ENCODE results near the gene TMEM231. TPM values are rescaled to one million over a fixed set of nuclear protein-coding genes. Genes with fewer than 3 reads are reported as not detected.
A peak's percentile ranks its signal among the peaks of the same experiment; 100 is the strongest.

The TMEM231 gene
- total RNA-seq, 2 experiments from 2014 or later: 1.9 to 2.2 TPM

- DNase-seq: no peak
- H3K27ac Mint-ChIP-seq: no peak overlapping the region
- H3K27me3 Mint-ChIP-seq: no peaks in the 10 kb centered on the region
- H3K9me3 Mint-ChIP-seq: no peaks in the 10 kb centered on the region
- no peak overlapping the region for H3K4me3 Mint-ChIP-seq
- POLR2A ChIA-PET: no interaction called here
- H3K4me1 Mint-ChIP-seq: peaks cover 14% of the 10 kb centered on the region
- peaks cover 30% of the 10 kb centered on the region for H3K36me3 Mint-ChIP-seq (ENCODE audit: low read depth)
- CTCF ChIA-PET: no interaction called here
Measured at GRCh38 chr16:75578725-75579124, 22.7 kb upstream of the TMEM231 start.

GRCh38 chr16:75578212-75578611, 22.2 kb upstream of the TMEM231 start:
- Mint-ChIP-seq H3K4me3 (no peak overlapping the region), H3K36me3 (ENCODE audit: low read depth) (peaks cover 35% of the 10 kb centered on the region), H3K4me1 (peaks cover 14% of the 10 kb centered on the region), H3K27ac (no peak overlapping the region), H3K9me3 (no peaks in the 10 kb centered on the region), H3K27me3 (no peaks in the 10 kb centered on the region)
- CTCF ChIA-PET: interaction anchor here (0.6 kb wide), 2 partner anchors 14 to 911 kb away, joined by 3 read pairs; no protein-coding TSS in a partner anchor
- POLR2A ChIA-PET: interaction anchor here (0.6 kb wide), 1 partner anchor 65 kb away, joined by 3 read pairs; no protein-coding TSS in a partner anchor
- DNase-seq: no peak

DNA sequence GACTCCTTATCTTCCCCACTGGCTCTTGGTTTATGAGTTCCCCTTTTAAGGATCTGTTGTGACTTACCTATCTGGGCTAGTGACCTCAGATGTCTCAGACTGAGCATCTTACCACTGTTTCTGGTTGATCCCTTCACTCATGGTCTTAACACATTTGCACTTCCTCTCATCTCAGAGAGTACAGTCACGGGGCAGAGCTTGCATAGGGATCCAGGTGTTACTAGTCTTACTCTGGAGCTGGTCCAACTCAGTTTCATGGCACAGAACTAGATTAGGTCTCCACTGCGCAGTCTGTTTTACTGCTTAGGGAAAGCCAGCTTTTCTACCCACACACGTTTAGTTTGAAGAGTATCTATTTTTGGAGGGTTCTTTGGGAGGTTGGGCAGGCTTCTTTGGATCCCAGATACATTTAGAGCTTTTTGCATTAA, 20.3 kb upstream of the TMEM231 start:
- H3K27me3 Mint-ChIP-seq: no peaks in the 10 kb centered on the region
- DNase-seq: no peak
- H3K36me3 Mint-ChIP-seq (ENCODE audit: low read depth): peaks cover 43% of the 10 kb centered on the region
- CTCF ChIA-PET: interaction anchor here (0.6 to 1.4 kb wide), 3 partner anchors 11 to 61 kb away, joined by 3 to 4 read pairs (median 3); partner anchors contain the start of gene GABARAPL2
- no peak overlapping the region for H3K4me3 Mint-ChIP-seq
- H3K9me3 Mint-ChIP-seq: no peaks in the 10 kb centered on the region
- POLR2A ChIA-PET: no interaction called here
- no peak overlapping the region for H3K27ac Mint-ChIP-seq
- peaks cover 15% of the 10 kb centered on the region for H3K4me1 Mint-ChIP-seq

- CTCF ChIA-PET: interaction anchor here (0.9 to 1.4 kb wide), 2 partner anchors 10 to 58 kb away, joined by 3 to 4 read pairs; partner anchors contain the start of gene GABARAPL2
- no peak overlapping the region for H3K27ac Mint-ChIP-seq
- H3K9me3 Mint-ChIP-seq: no peaks in the 10 kb centered on the region
- no peak overlapping the region for H3K4me3 Mint-ChIP-seq
- H3K27me3 Mint-ChIP-seq: no peaks in the 10 kb centered on the region
- H3K4me1 Mint-ChIP-seq: peaks cover 19% of the 10 kb centered on the region
- POLR2A ChIA-PET: no interaction called here
- DNase-seq: no peak
- H3K36me3 Mint-ChIP-seq (ENCODE audit: low read depth): peaks cover 44% of the 10 kb centered on the region
Measured at GRCh38 chr16:75575958-75576357, 19.9 kb upstream of the TMEM231 start.

DNA sequence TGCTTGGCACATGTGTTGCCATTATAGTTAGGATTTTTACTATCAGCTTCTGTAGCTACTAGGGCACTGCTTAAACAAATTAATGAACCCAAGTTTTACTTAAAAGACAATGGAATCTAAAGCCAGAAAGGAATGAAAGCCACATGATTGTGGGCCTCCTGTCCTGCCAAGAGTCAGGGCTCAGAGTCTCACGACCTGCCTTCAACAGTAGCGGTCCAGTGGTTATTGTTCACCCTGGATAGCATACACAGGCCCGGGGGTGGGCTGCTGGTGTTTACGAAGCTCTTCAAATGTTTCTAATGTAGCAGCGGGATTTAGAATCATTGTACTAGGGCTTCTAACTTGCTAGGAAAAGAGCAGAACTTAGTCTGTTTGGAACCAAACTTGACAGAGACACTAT, 17.9 kb upstream of the TMEM231 start:
- peaks cover 37% of the 10 kb centered on the region for H3K36me3 Mint-ChIP-seq (ENCODE audit: low read depth)
- H3K27ac Mint-ChIP-seq: peak overlapping the region; percentile 69
- POLR2A ChIA-PET: interaction anchor here (0.6 kb wide), 1 partner anchor 41 kb away, joined by 7 read pairs; no protein-coding TSS in a partner anchor
- no peak for DNase-seq
- no peaks in the 10 kb centered on the region for H3K27me3 Mint-ChIP-seq
- no peak overlapping the region for H3K4me3 Mint-ChIP-seq
- H3K9me3 Mint-ChIP-seq: no peaks in the 10 kb centered on the region
- CTCF ChIA-PET: no interaction called here
- peaks cover 20% of the 10 kb centered on the region for H3K4me1 Mint-ChIP-seq

GRCh38 chr16:75572864-75573542, 17.0 kb upstream of the TMEM231 start:
- no peak for DNase-seq
- H3K27me3 Mint-ChIP-seq: no peaks in the 10 kb centered on the region
- peaks cover 31% of the 10 kb centered on the region for H3K36me3 Mint-ChIP-seq (ENCODE audit: low read depth)
- ChIA-PET POLR2A (interaction anchor here (0.7 kb wide), 1 partner anchor 48 kb away, joined by 3 read pairs; no protein-coding TSS in a partner anchor), CTCF (interaction anchor here (0.9 kb wide), 1 partner anchor 12 kb away, joined by 3 read pairs; no protein-coding TSS in a partner anchor)
- no peak overlapping the region for H3K4me3 Mint-ChIP-seq
- peaks cover 23% of the 10 kb centered on the region for H3K4me1 Mint-ChIP-seq
- no peaks in the 10 kb centered on the region for H3K9me3 Mint-ChIP-seq
- H3K27ac Mint-ChIP-seq: no peak overlapping the region

GRCh38 chr16:75570396-75571065, 14.5 kb upstream of the TMEM231 start:
- POLR2A ChIA-PET: no interaction called here

DNA sequence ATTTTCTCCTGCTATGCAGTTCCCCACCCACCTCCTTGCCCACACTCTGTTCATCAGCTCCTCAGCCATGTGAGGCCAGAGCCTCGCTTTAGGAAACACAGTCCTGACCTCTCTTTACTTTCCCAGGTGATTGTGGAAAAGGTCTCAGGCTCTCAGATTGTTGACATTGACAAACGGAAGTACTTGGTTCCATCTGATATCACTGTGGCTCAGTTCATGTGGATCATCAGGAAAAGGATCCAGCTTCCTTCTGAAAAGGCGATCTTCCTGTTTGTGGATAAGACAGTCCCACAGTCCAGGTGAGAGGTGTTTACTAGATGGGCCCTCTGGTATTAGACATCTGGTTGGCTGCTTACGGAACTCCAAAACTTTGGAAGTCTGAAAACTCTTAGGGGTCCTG, 11.9 kb upstream of the TMEM231 start:
- Mint-ChIP-seq H3K27me3 (peaks cover 8% of the 10 kb centered on the region), H3K36me3 (ENCODE audit: low read depth) (peaks cover 19% of the 10 kb centered on the region), H3K4me1 (peaks cover 42% of the 10 kb centered on the region), H3K4me3 (peak overlapping the region; percentile 91), H3K27ac (peak overlapping the region; percentile 80), H3K9me3 (no peaks in the 10 kb centered on the region)
- DNase-seq: no peak
- POLR2A ChIA-PET: no interaction called here
- CTCF ChIA-PET: interaction anchor here (1.6 kb wide), 1 partner anchor 12 kb away, joined by 3 read pairs; the partner anchor contains the start of gene TMEM231

More at GRCh38 chr16:75570396-75571065, 14.5 kb upstream of the TMEM231 start:
- CTCF ChIA-PET: interaction anchor here (0.5 to 2.1 kb wide), 2 partner anchors 53 to 127 kb away, joined by 3 to 5 read pairs; no protein-coding TSS in a partner anchor
- Mint-ChIP-seq H3K27me3 (no peaks in the 10 kb centered on the region), H3K4me1 (peaks cover 35% of the 10 kb centered on the region), H3K4me3 (no peak overlapping the region), H3K27ac (no peak overlapping the region), H3K9me3 (no peaks in the 10 kb centered on the region), H3K36me3 (ENCODE audit: low read depth) (peaks cover 27% of the 10 kb centered on the region)
- DNase-seq: no peak

DNA sequence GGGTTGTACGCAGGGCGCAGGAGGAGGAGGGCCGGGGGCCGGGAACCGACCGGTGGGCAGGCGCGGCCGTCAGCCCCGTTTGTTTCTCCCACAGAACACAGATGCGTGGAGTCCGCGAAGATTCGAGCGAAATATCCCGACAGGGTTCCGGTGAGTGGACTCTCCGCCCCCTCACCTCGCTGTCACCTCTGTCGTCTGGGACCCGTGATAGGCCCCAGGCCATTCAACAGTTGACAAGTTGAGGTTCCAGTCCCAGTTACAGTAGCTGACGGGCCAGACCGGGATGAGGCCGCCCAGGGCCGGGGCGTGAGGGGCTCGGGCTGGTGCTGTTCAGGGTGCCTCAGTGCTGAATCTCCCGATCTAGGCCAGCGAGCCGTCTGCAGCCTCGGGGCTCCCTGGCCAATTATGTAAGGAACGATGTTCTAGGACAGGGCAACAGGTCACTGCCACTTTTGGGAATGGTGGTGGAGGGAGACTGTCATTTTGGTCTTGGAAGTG, 10.8 kb upstream of the TMEM231 start:
- peaks cover 13% of the 10 kb centered on the region for H3K27me3 Mint-ChIP-seq
- peak overlapping the region; percentile 78 for H3K27ac Mint-ChIP-seq
- CTCF ChIA-PET: interaction anchor here (0.6 to 2.3 kb wide), 4 partner anchors 10 to 1127 kb away, joined by 3 to 6 read pairs (median 3); partner anchors contain the start of gene TMEM231
- POLR2A ChIA-PET: no interaction called here
- H3K4me1 Mint-ChIP-seq: peaks cover 42% of the 10 kb centered on the region
- H3K4me3 Mint-ChIP-seq: peak overlapping the region; percentile 91
- H3K9me3 Mint-ChIP-seq: no peaks in the 10 kb centered on the region
- DNase-seq: peak; percentile 35
- peaks cover 14% of the 10 kb centered on the region for H3K36me3 Mint-ChIP-seq (ENCODE audit: low read depth)

GRCh38 chr16:75566040-75566757, 10.1 kb upstream of the TMEM231 start, which contains the start of gene GABARAPL2:
Gene GABARAPL2 (plus strand): TSS chr16:75566379. CDS start chr16:75566487, 108 bp downstream.
- Mint-ChIP-seq H3K27me3 (peaks cover 13% of the 10 kb centered on the region), H3K9me3 (no peaks in the 10 kb centered on the region), H3K27ac (peak within 1 kb of the TSS; percentile 92), H3K4me3 (peak within 1 kb of the TSS; percentile 91), H3K4me1 (peaks cover 39% of the 10 kb centered on the region), H3K36me3 (ENCODE audit: low read depth) (peaks cover 10% of the 10 kb centered on the region)
- ChIA-PET CTCF (interaction anchor here (1.0 to 2.9 kb wide), 6 partner anchors 10 to 49 kb away, joined by 3 to 11 read pairs (median 3); partner anchors contain the start of gene TMEM231), POLR2A (interaction anchor here (0.6 kb wide), 1 partner anchor 48 kb away, joined by 3 read pairs; no protein-coding TSS in a partner anchor)
- DNase-seq: peak; percentile 89

GRCh38 chr16:75565640-75566039, 9.6 kb upstream of the TMEM231 start:
- Mint-ChIP-seq H3K4me1 (peaks cover 38% of the 10 kb centered on the region), H3K9me3 (no peaks in the 10 kb centered on the region), H3K36me3 (ENCODE audit: low read depth) (peaks cover 9% of the 10 kb centered on the region), H3K27me3 (peaks cover 13% of the 10 kb centered on the region), H3K27ac (peak overlapping the region; percentile 92), H3K4me3 (peak overlapping the region; percentile 91)
- POLR2A ChIA-PET: interaction anchor here (0.6 to 0.8 kb wide), 2 partner anchors 49 to 57 kb away, joined by 3 to 5 read pairs; partner anchors contain the start of gene ADAT1
- DNase-seq: no peak
- CTCF ChIA-PET: interaction anchor here (0.8 to 2.9 kb wide), 8 partner anchors 9 to 82 kb away, joined by 3 to 11 read pairs (median 3); partner anchors contain the start of genes KARS1, TERF2IP and TMEM231

Data from activated CD4-positive, alpha-beta T cell treated with anti-CD3 and anti-CD28 coated beads, Interleukin-2, amount 10 ng/mL, durations not matched to agents 7 days and 5 days (primary cell).